A549 treated with AZD9567 at 1 μM for 4 hours (cell line): ENCODE results near the gene ZNF787. TPM values are rescaled to one million over a fixed set of nuclear protein-coding genes. Genes with fewer than 3 reads are reported as not detected.

Experiments used
- total RNA-seq: library from RNA; stranded (reverse); fragments of 200-300 nt; extraction: Qiagen RNA extraction; gene quantifications from 5 replicates; pipeline ENCODE4 v1.2.3, GENCODE V29; 2022; ENCODE audit not compliant: insufficient read depth

Gene ZNF787
- total RNA-seq = 26.1 to 49.9 TPM (median 43.3 TPM) in 5 replicates

DNA sequence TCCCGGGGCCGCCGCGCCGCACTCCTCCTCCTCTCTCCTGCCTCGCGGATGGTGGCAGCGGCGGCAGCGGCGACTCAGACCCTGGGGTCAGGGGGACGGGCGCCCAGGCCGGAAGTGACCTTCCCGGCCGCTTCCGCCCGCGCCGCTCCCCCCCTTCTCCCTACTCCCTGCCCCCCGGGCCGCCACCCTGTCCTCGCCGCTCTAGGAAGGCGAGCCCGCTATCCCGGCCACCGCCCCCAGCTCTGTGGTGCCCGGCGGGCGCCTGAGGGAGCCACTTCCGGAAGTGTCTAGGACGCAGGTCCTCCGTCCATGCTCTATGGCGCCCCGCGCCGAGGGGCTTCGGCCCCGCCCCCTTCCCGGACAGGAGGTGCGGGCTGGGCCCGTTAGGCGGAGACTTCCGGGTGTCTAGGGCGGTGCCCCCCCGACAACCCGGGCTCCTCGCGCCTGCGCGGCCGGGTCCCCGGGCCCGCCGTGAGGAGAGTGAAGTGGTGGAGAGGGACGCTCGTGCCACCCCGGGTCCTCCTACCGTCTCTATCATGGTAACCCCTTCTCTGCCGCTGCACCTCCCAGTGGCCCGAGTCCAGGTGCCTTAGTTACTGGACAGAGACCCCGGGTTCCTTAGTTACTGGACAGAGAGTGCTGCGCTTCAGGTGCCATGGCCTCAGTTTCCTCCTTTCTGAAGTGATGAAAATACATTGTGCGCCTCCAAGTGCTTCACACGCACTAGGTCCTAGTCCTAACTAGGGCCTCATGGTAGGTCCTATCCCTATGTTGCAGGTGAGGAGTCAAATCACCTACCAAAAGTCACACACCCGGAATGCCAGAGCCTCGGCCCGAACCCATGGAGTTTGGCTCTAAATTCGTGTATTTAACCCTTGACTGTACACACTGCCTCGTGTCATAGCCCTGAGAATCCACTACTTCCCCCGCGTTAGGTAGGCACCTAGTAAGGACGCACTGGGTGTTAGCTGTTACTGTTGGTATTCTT is at the start of gene ZNF787:
TSS of gene ZNF787 (minus strand) at position 116 of the 988 bp plus-strand sequence. CDS start 18,078 bp downstream, outside the sequence.

DNA sequence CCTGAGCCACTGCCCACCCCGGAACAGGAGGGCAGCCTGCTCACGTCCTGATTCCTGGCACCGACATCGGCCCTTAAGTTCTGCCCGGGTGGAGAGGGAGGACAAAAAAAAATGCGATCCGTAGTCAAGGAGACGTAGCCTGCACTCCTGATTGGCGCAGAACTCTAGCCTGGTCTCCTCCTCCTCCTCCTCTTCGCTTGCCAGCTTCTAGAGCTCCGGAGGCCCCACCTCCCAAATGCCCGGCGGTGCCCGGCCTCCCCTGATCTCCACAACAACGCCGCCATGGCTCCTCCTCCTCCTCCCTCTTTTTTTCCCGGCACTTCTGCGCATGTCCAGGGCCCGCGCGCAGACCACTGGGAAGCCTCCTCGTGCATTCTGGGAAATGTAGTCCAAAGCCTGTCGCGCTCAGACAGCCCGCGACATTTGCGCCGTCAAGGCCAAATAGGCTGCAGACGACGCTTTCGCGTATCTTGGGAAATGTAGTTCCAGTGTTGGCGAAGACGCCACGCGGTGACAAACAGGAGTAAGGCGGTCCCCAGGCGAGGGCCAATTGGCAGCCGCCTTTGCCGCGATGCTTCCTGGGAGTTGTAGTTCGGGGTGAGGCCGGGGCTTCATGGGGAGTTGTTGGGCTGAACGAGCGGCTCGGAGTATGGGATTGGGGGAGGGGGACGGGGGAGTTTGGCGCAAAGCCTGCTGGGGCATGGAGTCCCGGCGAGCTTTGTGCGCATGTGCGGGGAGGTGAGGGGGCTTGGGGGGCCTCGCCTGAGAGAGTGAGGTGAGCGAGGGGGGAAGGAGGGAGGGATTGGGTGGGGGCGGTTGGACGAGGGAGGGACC is 19.7 kb upstream of the ZNF787 start, which contains the start of gene ZNF444:
TSS of gene ZNF444 (plus strand) at position 705 of the 834 bp plus-strand sequence. CDS start 5,625 bp downstream, outside the sequence.

Other genes starting within 250 kb of the ZNF787 start
- not detected in 5 replicates for gene NLRP13, start 189.0 kb downstream of the ZNF787 start, total RNA-seq
- not detected in 5 replicates for gene NLRP8, start 173.5 kb downstream of the ZNF787 start, total RNA-seq
- 0.02 to 0.03 TPM (median 0.02 TPM) in 3 of 5 replicates, not detected in the others for gene NLRP5, start 134.5 kb downstream of the ZNF787 start, total RNA-seq
- gene ZNF444, start 20.0 kb upstream of the ZNF787 start, total RNA-seq = 7.7 to 24.6 TPM (median 24.0 TPM) in 5 replicates
- gene GALP, start 54.7 kb upstream of the ZNF787 start, total RNA-seq = not detected in 5 replicates
- 0.07 TPM in 2 of 5 replicates, not detected in the others for gene ZSCAN5B, start 76.5 kb upstream of the ZNF787 start, total RNA-seq
- 0.09 TPM in 1 of 5 replicates, not detected in the others for gene ZSCAN5C, start 81.0 kb upstream of the ZNF787 start, total RNA-seq
- gene EDDM13, start 151.5 kb upstream of the ZNF787 start, total RNA-seq = not detected in 5 replicates
- gene ZSCAN5A, start 193.5 kb upstream of the ZNF787 start, total RNA-seq = 8.6 to 17.8 TPM (median 9.7 TPM) in 5 replicates